ENCODE data around the gene PDE6H. TPM values are rescaled to one million over a fixed set of nuclear protein-coding genes. Genes with fewer than 3 reads are reported as not detected.

Gene PDE6H
- polyA plus RNA-seq, 2 of the 4 experiments (the other 2 are of a cell fraction): not detected

GRCh38 chr12:14961466-14962152 lies 11.2 kb upstream of the PDE6H start, which contains the start of gene ARHGDIB:
ARHGDIB (minus strand) TSS chr12:14961601; CDS start chr12:14950712, 10,889 bp downstream.
- H3K9me3 ChIP-seq: no peaks in the 10 kb centered on the region
- H3K4me1 ChIP-seq: peaks cover 8% of the 10 kb centered on the region; the same call in 1 of the 3 replicates
- ATAC-seq: no peak
- FAIRE-seq: no peak
- POLR2A ChIA-PET: no interaction called here
- no peak for DNase-seq (ENCODE audit: low read depth in 1 of 2, low spot score in 1 of 2)
- peak within 1 kb of the TSS; percentile 32; the same call in 2 of the 3 replicates for H3K4me2 ChIP-seq
- CTCF ChIA-PET: interaction anchor here (1.5 kb wide), 1 partner anchor 34 kb away, joined by 4 read pairs; no protein-coding TSS in a partner anchor
- no peak within 1 kb of the TSS for H3K4me3 ChIP-seq
- WGBS (ENCODE audit: missing lambda C conversion rate): 80% methylated on average over 14 of the region's 14 CpGs
- no peak within 1 kb of the TSS for H3K27ac ChIP-seq
- TF ChIP-seq ATOH8 (CRISPR knock-in tag; IDR thresholded peaks at IDR 0.05; ENCODE audit: low read depth) (no peak), USF2 (IDR thresholded peaks at IDR 0.05) (no peak), RFX5 (IDR thresholded peaks at IDR 0.05) (no peak), HOXA7 (CRISPR knock-in tag; IDR thresholded peaks at IDR 0.05) (no peak), ZNF302 (CRISPR knock-in tag; IDR thresholded peaks at IDR 0.05) (no peak), E2F6 (IDR thresholded peaks at IDR 0.05; ENCODE audit: borderline replicate concordance, low read depth) (no peak), BHLHE40 (IDR thresholded peaks at IDR 0.05; ENCODE audit: low read depth, low read length) (no peak), KDM1A (IDR thresholded peaks at IDR 0.05; ENCODE audit: low read depth) (no peak), MAZ (IDR thresholded peaks at IDR 0.05; ENCODE audit: borderline replicate concordance, low read depth, low read length) (no peak), CHD4 (IDR thresholded peaks at IDR 0.05; ENCODE audit: borderline replicate concordance) (no peak), JUN (IDR thresholded peaks at IDR 0.05) (no peak), RARB (CRISPR knock-in tag; IDR thresholded peaks at IDR 0.05) (no peak), EP300 (IDR thresholded peaks at IDR 0.05) (no peak)

GRCh38 chr12:14962153-14962539 lies 10.7 kb upstream of the PDE6H start:
- ChIA-PET CTCF (interaction anchor here (1.5 kb wide), 1 partner anchor 33 kb away, joined by 4 read pairs; no protein-coding TSS in a partner anchor), POLR2A (no interaction called here)
- Histone ChIP-seq H3K4me3 (no peak overlapping the region), H3K27ac (no peak overlapping the region), H3K9me3 (no peaks in the 10 kb centered on the region), H3K4me2 (no peak overlapping the region), H3K4me1 (peaks cover 8% of the 10 kb centered on the region; the same call in 1 of the 3 replicates)
- FAIRE-seq (no peak), ATAC-seq (no peak), DNase-seq (ENCODE audit: low read depth in 1 of 2, low spot score in 1 of 2) (no peak)
- TF ChIP-seq PBX3 (IDR thresholded peaks at IDR 0.05) (no peak), MAFK (IDR thresholded peaks at IDR 0.05; ENCODE audit: partially characterized antibody) (no peak), RAD21 (conservative IDR thresholded peaks at IDR 0.05 in 1 of 2, IDR thresholded peaks at IDR 0.05 in 1 of 2) (no peak), HDAC2 (IDR thresholded peaks at IDR 0.05) (no peak), CEBPB (IDR thresholded peaks at IDR 0.05) (no peak), SMC3 (IDR thresholded peaks at IDR 0.05) (no peak)
- WGBS (ENCODE audit: missing lambda C conversion rate): 83% methylated on average over 3 of the region's 3 CpGs

- no peak overlapping the region for H3K27ac ChIP-seq
- no peak overlapping the region for H3K4me2 ChIP-seq
- FAIRE-seq: no peak
- no peaks in the 10 kb centered on the region for H3K9me3 ChIP-seq
- no peak for DNase-seq (ENCODE audit: low read depth in 1 of 2, low spot score in 1 of 2)
- ChIA-PET CTCF (no interaction called here), POLR2A (no interaction called here)
- no peak overlapping the region for H3K4me3 ChIP-seq
- 91% methylated on average over 3 of the region's 3 CpGs for WGBS (ENCODE audit: missing lambda C conversion rate)
- no peak for ATAC-seq
- peaks cover 8% of the 10 kb centered on the region; the same call in 1 of the 3 replicates for H3K4me1 ChIP-seq
- TF ChIP-seq CHD2 (IDR thresholded peaks at IDR 0.05; ENCODE audit: low read length, partially characterized antibody) (no peak), JUNB (IDR thresholded peaks at IDR 0.05) (no peak), RFX5 (IDR thresholded peaks at IDR 0.05) (no peak), ZSCAN20 (CRISPR knock-in tag; IDR thresholded peaks at IDR 0.05) (no peak), NPAS2 (CRISPR knock-in tag; IDR thresholded peaks at IDR 0.05; ENCODE audit: borderline replicate concordance) (no peak), CBX8 (IDR thresholded peaks at IDR 0.05) (no peak), RAD21 (conservative IDR thresholded peaks at IDR 0.05 in 1 of 2, IDR thresholded peaks at IDR 0.05 in 1 of 2) (no peak)
Observed at GRCh38 chr12:14962797-14963196, 10.0 kb upstream of the PDE6H start.

Data from A549 (cell line).